Measurements from ENCODE around the gene KPNA6. TPM values are rescaled to one million over a fixed set of nuclear protein-coding genes. Genes with fewer than 3 reads are reported as not detected.

The KPNA6 gene
- total and polyA plus RNA-seq, 9 of the 15 experiments (the other 6 are each of a cell fraction or from before 2014, with no cell fraction given): 20.1 to 54.6 (median 32.2) TPM

GRCh38 chr1:32200226-32201010 lies 92.6 kb downstream of the KPNA6 start, which contains the start of gene CCDC28B (continued):
- no peak for TF ChIP-seq KDM2B (CRISPR knock-in tag; IDR thresholded peaks at IDR 0.05)
- TF ChIP-seq JUN (IDR thresholded peaks at IDR 0.05; ENCODE audit: borderline replicate concordance, low read depth, low read length): no peak
- peak; percentile 73; the same call in 1 of the 2 replicates for TF ChIP-seq JUN (CRISPR knock-in tag; IDR thresholded peaks at IDR 0.05; ENCODE audit: borderline replicate concordance)
- peak; percentile 37; the same call in 1 of the 2 replicates for TF ChIP-seq ESRRA (IDR thresholded peaks at IDR 0.05; ENCODE audit: borderline replicate concordance, low read depth)
- peak; percentile 96 for TF ChIP-seq ZFP91 (CRISPR knock-in tag; IDR thresholded peaks at IDR 0.05)
- TF ChIP-seq ZNF57 (CRISPR knock-in tag; IDR thresholded peaks at IDR 0.05): no peak
- TF ChIP-seq NELFE (IDR thresholded peaks at IDR 0.05; ENCODE audit: insufficient read depth, insufficient read length): no peak
- TF ChIP-seq ZNF436 (CRISPR knock-in tag; IDR thresholded peaks at IDR 0.05): no peak
- no peak for TF ChIP-seq MCM7 (IDR thresholded peaks at IDR 0.05)
- peak in 1 of 2 experiments; percentile 65; a peak in 1 of 3 replicates for TF ChIP-seq CBX3 (IDR thresholded peaks at IDR 0.05; ENCODE audit: borderline replicate concordance in 1 of 2, low read length in 2 of 2)
- no peak for TF ChIP-seq CCNT2 (IDR thresholded peaks at IDR 0.05; ENCODE audit: borderline replicate concordance, extremely low read depth, insufficient read length, low read depth, low read length)
- TF ChIP-seq ZNF584 (CRISPR knock-in tag; IDR thresholded peaks at IDR 0.05; ENCODE audit: low read depth): no peak
- TF ChIP-seq ZKSCAN3 (CRISPR knock-in tag; IDR thresholded peaks at IDR 0.05): no peak
- TF ChIP-seq SREBF2 (CRISPR knock-in tag; IDR thresholded peaks at IDR 0.05): no peak
- TF ChIP-seq ZNF239 (CRISPR knock-in tag; IDR thresholded peaks at IDR 0.05): no peak
- TF ChIP-seq RBM15 (IDR thresholded peaks at IDR 0.05; ENCODE audit: insufficient read depth, low read length): no peak
- TF ChIP-seq REST (IDR thresholded peaks at IDR 0.05; ENCODE audit: borderline replicate concordance): no peak
- TF ChIP-seq REST (CRISPR knock-in tag; IDR thresholded peaks at IDR 0.05; ENCODE audit: low read depth): no peak
